Lower leg skin (tissue), 4 donors: Measurements from ENCODE around the gene TBX10. TPM values are rescaled to one million over a fixed set of nuclear protein-coding genes. Genes with fewer than 3 reads are reported as not detected.

Experiments
- DNase-seq, 2 donors: peaks; one replicate each; pipeline ENCODE4 v3.0.0-alpha.2; 2019; ENCODE audit warnings: low spot score in 2 of 2
- H3K4me3 ChIP-seq: fragments of 200-600 bp; sonication (generic); 2 replicates; pipeline ENCODE4 v1.5.1; 2017; ENCODE audit warnings: mild to moderate bottlenecking, low read depth; ENCODE audit not compliant: poor library complexity, severe bottlenecking
- CTCF ChIP-seq, 3 donors: fragments of 450-650 bp; IDR thresholded peaks; one replicate each; pipeline ENCODE4 v1.5.1; 2016; ENCODE audit warnings: antibody characterized with exemption in 3 of 3, mild to moderate bottlenecking in 3 of 3, moderate library complexity in 2 of 3
- POLR2A ChIP-seq, 2 donors: fragments of 450-650 bp; IDR thresholded peaks; one replicate each; pipeline ENCODE4 v1.6.1; 2016 to 2017; ENCODE audit warnings: antibody characterized with exemption in 2 of 2, mild to moderate bottlenecking in 1 of 2, moderate library complexity in 1 of 2
- WGBS, 2 donors: methylation state at CpG; one replicate each; pipeline ENCODE4 v1.1.5; 2018; 5-methylcytosine and 5-hydroxymethylcytosine counted together
- intact Hi-C: fragments of 100-400 bp; cut with DNase I; formaldehyde crosslinking; loops from one replicate; pipeline ENCODE4 v1.15.0; 2023; ENCODE audit warnings: low total_unique reads
- total RNA-seq, 4 donors: library from RNA; depleted of rRNA; stranded (reverse); fragments of >200 nt; gene quantifications; one replicate each; pipeline ENCODE4 v1.1.0, GENCODE V29; 2016

Gene TBX10
- total RNA-seq, 4 donors from 2014 or later, result not detected

DNA sequence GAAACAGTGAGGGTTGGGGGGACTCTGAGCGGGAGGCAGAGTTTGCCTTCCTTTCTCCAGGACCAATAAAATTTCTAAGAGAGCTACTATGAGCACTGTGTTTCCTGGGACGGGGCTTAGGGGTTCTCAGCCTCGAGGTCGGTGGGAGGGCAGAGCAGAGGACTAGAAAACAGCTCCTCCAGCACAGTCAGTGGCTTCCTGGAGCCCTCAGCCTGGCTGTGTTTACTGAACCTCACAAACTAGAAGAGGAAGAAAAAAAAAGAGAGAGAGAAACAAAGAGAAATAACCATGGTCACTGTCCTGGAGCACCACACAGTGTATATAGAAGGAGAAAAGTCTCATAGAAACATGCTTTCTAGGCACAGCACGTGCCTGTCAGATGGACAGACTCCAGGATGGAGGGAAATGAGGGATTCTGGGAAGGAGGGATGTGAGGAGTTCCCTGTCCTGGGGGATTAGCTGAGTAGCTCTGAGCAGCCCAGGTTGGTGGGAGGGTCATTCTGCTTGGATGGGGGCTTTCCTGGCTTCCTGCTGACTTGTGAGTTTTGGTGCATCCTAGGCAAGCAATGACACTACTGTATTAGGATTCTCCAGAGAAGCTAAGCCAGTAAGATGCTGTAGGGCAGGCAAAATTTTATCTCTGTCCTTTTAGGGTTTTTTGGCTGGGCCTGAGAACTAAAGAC is 52.9 kb downstream of the TBX10 start:
- 82 to 92% methylated on average over 4 to 5 of the region's 5 CpGs for WGBS, 2 donors
- intact Hi-C loops, result no loop called here
- no peak for TF ChIP-seq POLR2A (IDR thresholded peaks at IDR 0.05)
- TF ChIP-seq CTCF (IDR thresholded peaks at IDR 0.05), result no peak
- no peak overlapping the region for H3K4me3 ChIP-seq
- no peak for DNase-seq

GRCh38 chr11:67585911-67586310 is 53.7 kb downstream of the TBX10 start:
- TF ChIP-seq CTCF (IDR thresholded peaks at IDR 0.05) (no peak), POLR2A (IDR thresholded peaks at IDR 0.05) (no peak)
- WGBS, 2 donors, result 90 to 96% methylated on average over 4 of the region's 4 CpGs
- intact Hi-C loops, result no loop called here
- no peak for DNase-seq
- no peak overlapping the region for H3K4me3 ChIP-seq

DNA sequence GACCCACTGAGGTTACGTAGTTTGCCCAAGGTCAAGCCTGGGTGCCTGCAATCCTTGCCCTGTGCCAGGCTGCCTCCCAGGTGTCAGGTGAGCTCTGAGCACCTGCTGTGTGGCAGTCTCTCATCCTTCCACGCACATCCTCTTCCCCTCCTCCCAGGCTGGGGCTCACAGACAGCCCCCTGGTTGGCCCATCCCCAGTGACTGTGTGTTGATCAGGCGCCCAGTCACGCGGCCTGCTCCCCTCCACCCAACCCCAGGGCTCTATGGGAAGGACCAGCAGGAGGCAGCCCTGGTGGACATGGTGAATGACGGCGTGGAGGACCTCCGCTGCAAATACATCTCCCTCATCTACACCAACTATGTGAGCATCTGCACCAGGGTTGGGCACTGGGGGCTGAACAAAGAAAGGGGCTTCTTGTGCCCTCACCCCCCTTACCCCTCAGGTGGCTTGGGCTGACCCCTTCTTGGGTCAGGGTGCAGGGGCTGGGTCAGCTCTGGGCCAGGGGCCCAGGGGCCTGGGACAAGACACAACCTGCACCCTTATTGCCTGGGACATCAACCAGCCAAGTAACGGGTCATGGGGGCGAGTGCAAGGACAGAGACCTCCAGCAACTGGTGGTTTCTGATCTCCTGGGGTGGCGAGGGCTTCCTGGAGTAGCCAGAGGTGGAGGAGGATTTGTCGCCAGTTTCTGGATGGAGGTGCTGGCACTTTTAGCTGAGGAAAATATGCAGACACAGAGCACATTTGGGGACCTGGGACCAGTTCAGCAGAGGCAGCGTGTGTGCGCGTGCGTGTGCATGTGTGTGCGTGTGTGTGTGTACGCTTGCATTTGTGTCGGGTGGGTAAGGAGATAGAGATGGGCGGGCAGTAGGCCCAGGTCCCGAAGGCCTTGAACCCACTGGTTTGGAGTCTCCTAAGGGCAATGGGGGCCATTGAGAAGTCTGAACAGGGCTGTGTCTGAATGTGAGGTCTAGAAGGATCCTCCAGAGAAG is 54.4 kb downstream of the TBX10 start:
- H3K4me3 ChIP-seq, result no peak overlapping the region
- whole genome bisulfite sequencing, 2 donors, result 79 to 81% methylated on average over 20 to 21 of the region's 21 CpGs
- DNase-seq, result peak in 1 of 2 donors; percentile 89
- no peak for TF ChIP-seq POLR2A (IDR thresholded peaks at IDR 0.05)
- TF ChIP-seq CTCF (IDR thresholded peaks at IDR 0.05), result no peak
- intact Hi-C loops, result no loop called here

- peak; percentile 83 to 97 for DNase-seq
- 7 to 13% methylated on average over 30 to 33 of the region's 33 CpGs for WGBS, 2 donors
- intact Hi-C loops, result no loop called here
Measured at GRCh38 chr11:67584205-67584880, 55.2 kb downstream of the TBX10 start.

More at GRCh38 chr11:67584205-67584880, 55.2 kb downstream of the TBX10 start:
- H3K4me3 ChIP-seq, result peak overlapping the region; percentile 68
- TF ChIP-seq CTCF (IDR thresholded peaks at IDR 0.05), result no peak
- TF ChIP-seq POLR2A (IDR thresholded peaks at IDR 0.05), result no peak
